Spleen (tissue), 11 donors: Measurements from ENCODE around the gene TNRC6A. TPM values are rescaled to one million over a fixed set of nuclear protein-coding genes. Genes with fewer than 3 reads are reported as not detected.
"Not testable (repeated sequence)": the region's sequence is repeated elsewhere in the genome, so short reads cannot be mapped to it uniquely, and the experiment has no call there.

Experiments
- DNase-seq: peaks from one replicate; pipeline ENCODE4 v3.0.0-alpha.2; 2020
- H3K27ac ChIP-seq, 8 donors: fragments of 200-600 bp; sonication (generic) in 7 of 8; 1 replicate in 4 of 8; 2 replicates in 4 of 8; pipeline versions ENCODE4 v1.5.0 to v1.8.0; 2016 to 2021; ENCODE audit warnings: inconsistent platforms in 4 of 8, mild to moderate bottlenecking in 4 of 8, moderate library complexity in 1 of 8
- H3K27me3 ChIP-seq, 7 donors: fragments of 200-600 bp; sonication (generic) in 6 of 7; replicated peaks in 1 of 7; 1 replicate in 4 of 7; 2 replicates in 3 of 7; pipeline versions ENCODE4 v1.5.0 to v1.8.0; 2016 to 2021; ENCODE audit warnings: inconsistent platforms in 3 of 7, mild to moderate bottlenecking in 1 of 7
- H3K36me3 ChIP-seq, 6 donors: fragments of 200-600 bp; sonication (generic) in 5 of 6; 1 replicate in 4 of 6; 2 replicates in 2 of 6; pipeline versions ENCODE4 v1.5.0 to v1.8.0; 2016 to 2021; ENCODE audit warnings: inconsistent platforms in 2 of 6
- H3K4me1 ChIP-seq, 6 donors: fragments of 200-600 bp; sonication (generic) in 5 of 6; 1 replicate in 3 of 6; 2 replicates in 3 of 6; pipeline versions ENCODE4 v1.5.0 to v1.8.0; 2016 to 2021; ENCODE audit warnings: inconsistent platforms in 3 of 6
- H3K4me3 ChIP-seq, 8 donors: fragments of 200-600 bp; sonication (generic) in 7 of 8; 1 replicate in 4 of 8; 2 replicates in 4 of 8; pipeline versions ENCODE4 v1.5.0 to v1.8.0; 2016 to 2021; ENCODE audit warnings: inconsistent platforms in 4 of 8, mild to moderate bottlenecking in 4 of 8, moderate library complexity in 2 of 8
- H3K9me3 ChIP-seq, 8 donors: fragments of 200-600 bp; sonication (generic) in 7 of 8; 1 replicate in 4 of 8; 2 replicates in 4 of 8; pipeline versions ENCODE4 v1.5.0 to v1.8.0; 2016 to 2021; ENCODE audit warnings: inconsistent platforms in 4 of 8
- POLR2A ChIP-seq, 3 donors: fragments of 450-650 bp; IDR thresholded peaks; one replicate each; pipeline ENCODE4 v1.5.1; 2017; ENCODE audit warnings: antibody characterized with exemption in 3 of 3, mild to moderate bottlenecking in 1 of 3
- POLR2AphosphoS5 ChIP-seq, 3 donors: sonication (generic); formaldehyde crosslinking; IDR thresholded peaks; one replicate each; pipeline ENCODE4 v1.5.1; 2017; ENCODE audit warnings: antibody characterized with exemption in 3 of 3
- WGBS, 5 donors: extraction: QIAGEN DNeasy Blood & Tissue Kit in 3 of 5; methylation state at CpG; one replicate each; pipeline versions ENCODE4 v1.1.5 to v1.1.7; 2013 to 2018; 5-methylcytosine and 5-hydroxymethylcytosine counted together
- intact Hi-C: fragments of 100-400 bp; cut with DNase I; formaldehyde crosslinking; loops from one replicate; pipeline ENCODE4 v1.15.0; 2023; ENCODE audit warnings: low total_unique reads
- polyA plus RNA-seq, 3 donors: library from polyadenylated mRNA; stranded (reverse); fragments of 200-250 nt; gene quantifications; one replicate each; pipeline ENCODE4 v1.2.1, GENCODE V29; 2013
- total RNA-seq, 7 donors: library from RNA; depleted of rRNA in 3 of 7; stranded (reverse); fragments of >200 nt in 3 of 7; fragmentation: NEBNext Ultra II Directional in 4 of 7; extraction: Animal tissue kit (Norgen Biotek cat#: 25700) in 4 of 7; gene quantifications; one replicate each; pipeline versions ENCODE4 v1.1.0 to v1.2.1, GENCODE V29; 2016 to 2021
- TF ChIP-seq, protein P1 (sequence below), 11 experiments: fragments of 200-600 bp in 7 of 11; fragments of 450-650 bp in 4 of 11; sonication (generic) in 4 of 11; IDR thresholded peaks in 8 of 11; conservative IDR thresholded peaks in 3 of 11; 1 replicate in 7 of 11; 2 replicates in 4 of 11; pipeline versions ENCODE4 v1.4.0 to v1.8.0; 2016 to 2021; ENCODE audit warnings: antibody characterized with exemption in 11 of 11, inconsistent platforms in 4 of 11, mild to moderate bottlenecking in 1 of 11
- donor health status: healthy with polysubstance abuse.
- donor health status: DM: no; HTN: no; CAD: no; lungs with moderate emphysema.
- donor health status: DM: no; HTN: no; CAD: no.
- donor health status: Bipolar disorder and iron deficiency.
- donor health status: healthy.
- donor health status: DM: no; HTN: no; CAD: no.
- donor health status: DM: yes; HTN: yes; CAD: no.

The TNRC6A gene
- total and polyA plus RNA-seq, 10 donors: 6.5 to 67.8 (median 57.3) TPM

DNA sequence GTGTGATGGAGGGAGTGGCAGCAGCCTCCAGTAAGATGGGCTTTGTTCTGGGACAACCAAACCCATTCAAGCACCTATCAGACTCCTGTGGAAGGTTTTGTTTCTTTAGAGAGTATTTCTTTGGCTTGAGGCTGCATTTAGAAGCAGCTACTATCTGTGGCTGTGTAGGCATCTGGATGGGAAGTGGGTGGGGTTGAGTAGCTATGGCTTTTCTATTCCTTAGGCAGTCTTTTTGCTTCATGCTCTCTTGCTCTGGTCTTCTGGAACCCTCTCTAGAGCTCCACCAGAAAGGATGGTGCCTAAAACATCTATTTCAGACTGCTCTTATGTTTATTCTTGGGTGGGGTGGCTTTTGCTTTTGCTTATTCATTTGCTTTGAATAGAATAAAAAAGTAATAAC lies 19.9 kb downstream of the TNRC6A start:
- H3K27ac ChIP-seq: no peak overlapping the region
- intact Hi-C loops: no loop called here
- TF ChIP-seq, protein P1, sequence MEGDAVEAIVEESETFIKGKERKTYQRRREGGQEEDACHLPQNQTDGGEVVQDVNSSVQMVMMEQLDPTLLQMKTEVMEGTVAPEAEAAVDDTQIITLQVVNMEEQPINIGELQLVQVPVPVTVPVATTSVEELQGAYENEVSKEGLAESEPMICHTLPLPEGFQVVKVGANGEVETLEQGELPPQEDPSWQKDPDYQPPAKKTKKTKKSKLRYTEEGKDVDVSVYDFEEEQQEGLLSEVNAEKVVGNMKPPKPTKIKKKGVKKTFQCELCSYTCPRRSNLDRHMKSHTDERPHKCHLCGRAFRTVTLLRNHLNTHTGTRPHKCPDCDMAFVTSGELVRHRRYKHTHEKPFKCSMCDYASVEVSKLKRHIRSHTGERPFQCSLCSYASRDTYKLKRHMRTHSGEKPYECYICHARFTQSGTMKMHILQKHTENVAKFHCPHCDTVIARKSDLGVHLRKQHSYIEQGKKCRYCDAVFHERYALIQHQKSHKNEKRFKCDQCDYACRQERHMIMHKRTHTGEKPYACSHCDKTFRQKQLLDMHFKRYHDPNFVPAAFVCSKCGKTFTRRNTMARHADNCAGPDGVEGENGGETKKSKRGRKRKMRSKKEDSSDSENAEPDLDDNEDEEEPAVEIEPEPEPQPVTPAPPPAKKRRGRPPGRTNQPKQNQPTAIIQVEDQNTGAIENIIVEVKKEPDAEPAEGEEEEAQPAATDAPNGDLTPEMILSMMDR (IDR thresholded peaks at IDR 0.05 in 8 of 11, conservative IDR thresholded peaks at IDR 0.05 in 3 of 11): no peak
- no peak for TF ChIP-seq POLR2A (IDR thresholded peaks at IDR 0.05)
- TF ChIP-seq POLR2AphosphoS5 (IDR thresholded peaks at IDR 0.05): no peak
- no peaks in the 10 kb centered on the region for H3K27me3 ChIP-seq
- H3K36me3 ChIP-seq: peaks cover 0 to 14% (median 2%) of the 10 kb centered on the region in 6 donors
- H3K4me1 ChIP-seq: peaks cover 15 to 99% (median 76%) of the 10 kb centered on the region in 6 donors
- H3K4me3 ChIP-seq: no peak overlapping the region
- no peaks in the 10 kb centered on the region for H3K9me3 ChIP-seq
- no peak for DNase-seq

DNA sequence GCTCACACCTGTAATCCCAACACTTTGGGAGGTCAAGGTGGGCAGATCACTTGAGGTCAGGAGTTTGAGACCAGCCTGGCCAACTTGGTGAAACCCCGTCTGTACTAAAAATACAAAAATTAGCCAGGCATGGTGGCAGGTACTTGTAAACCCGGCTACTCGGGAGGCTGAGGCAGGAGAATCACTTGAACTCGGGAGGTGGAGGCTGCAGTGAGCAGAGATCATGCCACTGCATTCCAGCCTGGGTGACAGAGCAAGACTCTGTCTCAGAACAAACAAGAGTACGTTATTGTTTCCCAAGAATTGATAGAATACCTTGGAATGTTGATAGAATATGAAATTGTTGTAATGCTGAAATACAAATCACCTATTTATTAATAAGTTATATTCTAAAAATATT lies 20.4 kb downstream of the TNRC6A start:
- H3K27me3 ChIP-seq, DNase-seq, H3K27ac ChIP-seq, H3K4me3 ChIP-seq, intact Hi-C loops, H3K9me3 ChIP-seq: not testable (repeated sequence)
- Histone ChIP-seq H3K36me3 (peaks cover 0 to 14% (median 2%) of the 10 kb centered on the region in 6 donors), H3K4me1 (peaks cover 15 to 99% (median 73%) of the 10 kb centered on the region in 6 donors)
- WGBS, 5 donors: 85 to 95% (median 95%) methylated on average over 5 of the region's 5 CpGs

DNA sequence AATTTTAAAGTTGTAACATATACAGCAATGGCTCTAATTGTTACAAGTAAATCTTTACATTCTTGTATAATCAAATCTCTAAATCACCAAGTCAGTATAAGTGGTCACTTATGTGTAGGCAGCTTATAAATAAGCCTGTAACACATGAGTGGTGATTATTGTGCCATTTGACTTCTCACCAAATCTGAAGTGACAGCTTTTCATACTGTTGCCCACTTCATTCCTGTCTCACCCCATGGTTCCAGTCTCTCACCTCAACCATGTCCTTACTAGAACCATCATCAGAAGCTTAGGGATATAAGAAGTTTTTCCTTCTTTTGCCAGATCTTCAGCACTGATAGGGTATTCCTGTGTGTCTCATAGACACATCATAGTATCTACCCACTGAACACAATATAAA lies 23.5 kb downstream of the TNRC6A start:
- H3K9me3 ChIP-seq: no peaks in the 10 kb centered on the region
- H3K36me3 ChIP-seq: peaks cover 0 to 8% (median 0%) of the 10 kb centered on the region in 6 donors
- DNase-seq: no peak
- no peaks in the 10 kb centered on the region for H3K27me3 ChIP-seq
- no peak overlapping the region for H3K4me3 ChIP-seq
- intact Hi-C loops: no loop called here
- no peak overlapping the region for H3K27ac ChIP-seq
- TF ChIP-seq POLR2A (IDR thresholded peaks at IDR 0.05) (no peak), POLR2AphosphoS5 (IDR thresholded peaks at IDR 0.05) (no peak)
- TF ChIP-seq, protein P1 (IDR thresholded peaks at IDR 0.05 in 8 of 11, conservative IDR thresholded peaks at IDR 0.05 in 3 of 11): no peak
- peaks cover 14 to 92% (median 48%) of the 10 kb centered on the region in 6 donors for H3K4me1 ChIP-seq

DNA sequence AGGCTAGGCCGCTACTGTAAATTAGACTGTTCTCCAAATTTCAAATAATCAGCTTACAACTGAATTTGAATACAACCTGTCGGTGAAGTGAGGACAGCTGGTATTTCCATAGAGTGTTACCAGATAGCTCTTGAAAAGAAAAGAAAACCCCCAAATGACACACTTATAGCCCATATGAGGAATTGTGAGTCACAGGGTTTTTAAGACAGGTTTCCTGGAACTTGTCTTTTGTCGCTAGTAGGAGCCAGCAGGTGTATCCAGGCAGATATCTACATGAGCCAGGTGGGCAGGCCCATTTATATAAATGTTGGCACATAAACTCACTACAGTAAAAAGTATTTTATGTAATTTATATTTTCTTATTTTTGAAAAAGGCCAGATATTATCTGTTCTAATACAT lies 24.0 kb downstream of the TNRC6A start:
- DNase-seq: no peak
- Histone ChIP-seq H3K27me3 (no peaks in the 10 kb centered on the region), H3K4me3 (no peak overlapping the region), H3K9me3 (no peaks in the 10 kb centered on the region), H3K4me1 (peaks cover 9 to 91% (median 44%) of the 10 kb centered on the region in 6 donors), H3K36me3 (peaks cover 0 to 9% (median 3%) of the 10 kb centered on the region in 6 donors), H3K27ac (no peak overlapping the region)
- TF ChIP-seq POLR2A (IDR thresholded peaks at IDR 0.05): no peak
- no peak for TF ChIP-seq POLR2AphosphoS5 (IDR thresholded peaks at IDR 0.05)
- TF ChIP-seq, protein P1 (IDR thresholded peaks at IDR 0.05 in 8 of 11, conservative IDR thresholded peaks at IDR 0.05 in 3 of 11): no peak
- intact Hi-C loops: no loop called here
- 77 to 85% (median 84%) methylated on average over 3 of the region's 3 CpGs for WGBS, 5 donors

DNA sequence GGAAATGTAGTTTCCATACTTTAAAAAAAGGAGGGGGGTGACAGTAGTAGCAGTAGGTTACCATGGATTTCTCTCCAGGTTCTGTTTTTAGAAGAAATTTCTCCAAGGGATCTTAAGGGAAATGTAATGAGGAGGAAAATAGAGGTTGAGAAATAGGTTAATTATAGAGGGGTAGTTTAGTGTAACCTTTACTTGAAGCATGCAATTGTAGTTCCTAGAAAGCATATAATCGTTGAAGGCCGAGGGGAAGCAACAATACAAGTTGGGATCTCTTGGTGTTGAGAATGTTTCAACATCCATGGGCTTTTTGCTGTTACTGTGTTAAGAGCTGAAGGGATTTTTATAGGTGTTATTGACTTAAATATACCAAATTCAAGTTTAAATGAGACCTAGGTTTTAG lies 25.1 kb downstream of the TNRC6A start:
- intact Hi-C loops: no loop called here
- WGBS, 5 donors: 55 to 86% (median 76%) methylated on average over 2 of the region's 2 CpGs

More for the DNA sequence above, 25.1 kb downstream of the TNRC6A start:
- no peak for DNase-seq
- Histone ChIP-seq H3K9me3 (no peaks in the 10 kb centered on the region), H3K27ac (no peak overlapping the region), H3K36me3 (peaks cover 0 to 17% (median 10%) of the 10 kb centered on the region in 6 donors), H3K4me3 (no peak overlapping the region), H3K4me1 (peaks cover 6 to 80% (median 33%) of the 10 kb centered on the region in 6 donors), H3K27me3 (no peaks in the 10 kb centered on the region)
- TF ChIP-seq, protein P1 (IDR thresholded peaks at IDR 0.05 in 8 of 11, conservative IDR thresholded peaks at IDR 0.05 in 3 of 11): no peak
- TF ChIP-seq POLR2AphosphoS5 (IDR thresholded peaks at IDR 0.05) (no peak), POLR2A (IDR thresholded peaks at IDR 0.05) (no peak)
